Osteoblast (primary cell): ENCODE results near the gene TIE1. TPM values are rescaled to one million over a fixed set of nuclear protein-coding genes. Genes with fewer than 3 reads are reported as not detected.

Experiments
- DNase-seq: peaks from one replicate; pipeline ENCODE4 v3.0.0; 2011; ENCODE audit warnings: low spot score, mixed read lengths; ENCODE audit not compliant: insufficient read length; ENCODE audit errors: missing footprints
- H2AFZ ChIP-seq: 2 replicates; pipeline ENCODE4 v1.6.0; 2011; ENCODE audit warnings: mild to moderate bottlenecking, low read length
- H3K27ac ChIP-seq: 2 replicates; pipeline ENCODE4 v1.5.1; 2011; ENCODE audit warnings: mild to moderate bottlenecking, low read depth, low read length, moderate library complexity
- H3K27me3 ChIP-seq: 2 replicates; pipeline ENCODE4 v1.6.0; 2012; ENCODE audit warnings: mild to moderate bottlenecking, control low read depth, inconsistent platforms, low read length, moderate library complexity; ENCODE audit not compliant: insufficient read depth
- H3K36me3 ChIP-seq: 2 replicates; pipeline ENCODE4 v1.5.1; 2011; ENCODE audit warnings: mild to moderate bottlenecking, low read length, control low read depth, moderate library complexity; ENCODE audit not compliant: insufficient read depth
- H3K4me1 ChIP-seq: 2 replicates; pipeline ENCODE4 v1.5.1; 2011; ENCODE audit warnings: mild to moderate bottlenecking, low read length, control low read depth, moderate library complexity; ENCODE audit not compliant: insufficient read depth
- H3K4me2 ChIP-seq: 2 replicates; pipeline ENCODE4 v1.6.0; 2011; ENCODE audit warnings: mild to moderate bottlenecking, low read length; ENCODE audit not compliant: insufficient read depth
- H3K4me3 ChIP-seq: fragments of 200-600 bp; sonication (generic); 3 replicates; pipeline ENCODE4 v1.5.1; 2012; ENCODE audit warnings: mild to moderate bottlenecking, low read length, inconsistent platforms; ENCODE audit not compliant: insufficient read depth
- H3K79me2 ChIP-seq: 2 replicates; pipeline ENCODE4 v1.6.0; 2012; ENCODE audit warnings: mild to moderate bottlenecking, low read length, control low read depth, inconsistent platforms; ENCODE audit not compliant: insufficient read depth
- H3K9me3 ChIP-seq: 2 replicates; pipeline ENCODE4 v1.5.1; 2011; ENCODE audit warnings: low read depth, low read length, control low read depth
- H4K20me1 ChIP-seq: 2 replicates; pipeline ENCODE4 v1.6.0; 2012; ENCODE audit warnings: mild to moderate bottlenecking, low read length, control low read depth; ENCODE audit not compliant: insufficient read depth
- total RNA-seq: library from RNA; depleted of rRNA; stranded (reverse); fragments of >200 nt; gene quantifications from 2 replicates; pipeline ENCODE4 v1.2.3, GENCODE V29; 2012
- TF ChIP-seq, protein P1 (sequence below): IDR thresholded peaks from 2 replicates; pipeline ENCODE4 v1.5.1; 2011; ENCODE audit warnings: mild to moderate bottlenecking, low read depth, low read length, moderate library complexity; ENCODE audit errors: extremely low read depth

The TIE1 gene
- total RNA-seq: not detected in 2 replicates

- Histone ChIP-seq H3K9me3 (no peaks in the 10 kb centered on the region), H2AFZ (no peak within 1 kb of the TSS), H3K27me3 (no peaks in the 10 kb centered on the region), H3K79me2 (no peaks in the 10 kb centered on the region), H3K4me3 (no peak within 1 kb of the TSS), H3K27ac (no peak within 1 kb of the TSS), H4K20me1 (no peaks in the 10 kb centered on the region), H3K4me2 (no peak within 1 kb of the TSS), H3K4me1 (peaks cover 16% of the 10 kb centered on the region), H3K36me3 (no peaks in the 10 kb centered on the region)
- TF ChIP-seq, protein P1, sequence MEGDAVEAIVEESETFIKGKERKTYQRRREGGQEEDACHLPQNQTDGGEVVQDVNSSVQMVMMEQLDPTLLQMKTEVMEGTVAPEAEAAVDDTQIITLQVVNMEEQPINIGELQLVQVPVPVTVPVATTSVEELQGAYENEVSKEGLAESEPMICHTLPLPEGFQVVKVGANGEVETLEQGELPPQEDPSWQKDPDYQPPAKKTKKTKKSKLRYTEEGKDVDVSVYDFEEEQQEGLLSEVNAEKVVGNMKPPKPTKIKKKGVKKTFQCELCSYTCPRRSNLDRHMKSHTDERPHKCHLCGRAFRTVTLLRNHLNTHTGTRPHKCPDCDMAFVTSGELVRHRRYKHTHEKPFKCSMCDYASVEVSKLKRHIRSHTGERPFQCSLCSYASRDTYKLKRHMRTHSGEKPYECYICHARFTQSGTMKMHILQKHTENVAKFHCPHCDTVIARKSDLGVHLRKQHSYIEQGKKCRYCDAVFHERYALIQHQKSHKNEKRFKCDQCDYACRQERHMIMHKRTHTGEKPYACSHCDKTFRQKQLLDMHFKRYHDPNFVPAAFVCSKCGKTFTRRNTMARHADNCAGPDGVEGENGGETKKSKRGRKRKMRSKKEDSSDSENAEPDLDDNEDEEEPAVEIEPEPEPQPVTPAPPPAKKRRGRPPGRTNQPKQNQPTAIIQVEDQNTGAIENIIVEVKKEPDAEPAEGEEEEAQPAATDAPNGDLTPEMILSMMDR: no peak
- peak; percentile 49 for DNase-seq
These were observed at the start of gene TIE1 for GRCh38 chr1:43300378-43301094. TSS of gene TIE1 (plus strand) at chr1:43300982. CDS start at chr1:43301072, 90 bp downstream.

DNA sequence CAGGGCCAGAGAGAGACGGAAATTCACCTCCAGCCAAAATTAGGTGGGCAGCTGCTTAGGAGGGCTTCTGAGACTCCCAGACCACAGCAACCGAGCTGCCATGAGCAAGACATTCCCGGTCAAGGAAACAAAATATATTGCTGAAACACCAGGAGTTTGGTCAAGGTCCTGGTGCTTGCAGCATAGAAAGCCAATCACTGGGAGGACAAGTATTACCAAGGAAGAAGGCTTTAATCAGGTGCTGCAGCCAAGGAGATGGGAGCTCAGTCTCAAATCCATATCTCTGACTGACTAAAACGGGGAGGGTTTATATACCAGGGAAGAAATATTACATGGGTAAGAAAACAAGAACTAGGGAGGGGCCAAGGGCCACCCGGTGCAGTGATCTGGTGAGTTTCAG, 49.8 kb upstream of the TIE1 start:
- no peak for DNase-seq
- H3K4me3 ChIP-seq: no peak overlapping the region
- no peaks in the 10 kb centered on the region for H3K9me3 ChIP-seq
- H3K36me3 ChIP-seq: no peaks in the 10 kb centered on the region
- H3K27me3 ChIP-seq: peaks cover 24% of the 10 kb centered on the region
- H2AFZ ChIP-seq: no peak overlapping the region
- no peaks in the 10 kb centered on the region for H4K20me1 ChIP-seq
- H3K79me2 ChIP-seq: no peaks in the 10 kb centered on the region
- no peaks in the 10 kb centered on the region for H3K4me1 ChIP-seq
- TF ChIP-seq, protein P1: no peak
- H3K27ac ChIP-seq: no peak overlapping the region
- no peak overlapping the region for H3K4me2 ChIP-seq

DNA sequence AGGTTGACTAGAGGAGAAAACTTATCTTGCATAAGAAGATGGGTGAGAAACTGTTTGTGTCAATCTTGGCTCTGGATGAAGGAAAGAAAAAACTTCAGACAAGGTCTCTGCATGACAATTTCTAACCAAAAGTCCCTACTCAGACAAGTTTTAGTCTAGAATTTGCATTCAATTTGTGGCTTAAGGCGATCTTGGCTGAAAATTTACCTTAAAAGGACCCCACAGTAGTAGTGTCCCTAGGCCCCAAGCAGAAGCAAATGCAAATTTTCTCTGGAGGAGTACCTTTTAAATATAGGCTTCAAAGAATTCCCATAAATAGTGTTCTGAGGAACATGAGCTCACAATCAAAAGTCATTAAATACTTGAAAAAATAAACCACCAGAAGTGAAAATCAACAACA, 48.6 kb upstream of the TIE1 start:
- Histone ChIP-seq H4K20me1 (no peaks in the 10 kb centered on the region), H3K36me3 (no peaks in the 10 kb centered on the region), H3K4me1 (no peaks in the 10 kb centered on the region), H2AFZ (no peak overlapping the region), H3K27ac (no peak overlapping the region), H3K4me2 (no peak overlapping the region), H3K9me3 (no peaks in the 10 kb centered on the region), H3K27me3 (peaks cover 24% of the 10 kb centered on the region), H3K4me3 (no peak overlapping the region), H3K79me2 (no peaks in the 10 kb centered on the region)
- DNase-seq: no peak
- TF ChIP-seq, protein P1: no peak

DNA sequence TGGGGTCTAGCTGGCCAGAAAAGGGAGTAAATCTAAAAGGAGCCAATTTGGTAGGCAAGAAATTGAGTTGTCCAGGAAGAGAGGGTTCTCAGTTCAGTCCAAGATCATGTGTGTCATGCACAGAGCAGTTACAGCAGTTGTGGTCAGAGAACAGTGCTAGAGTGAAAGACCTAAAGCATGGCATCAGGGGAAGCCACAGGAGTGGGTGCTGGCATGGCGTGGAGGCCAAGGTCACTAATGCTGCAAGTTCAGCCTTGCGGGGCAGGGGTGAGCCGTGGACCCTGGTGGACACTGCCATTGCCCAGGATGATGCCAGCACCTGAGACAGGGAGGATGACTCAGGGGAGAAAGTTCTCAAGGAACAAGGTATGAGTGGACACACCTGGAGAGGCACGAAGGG, 47.6 kb upstream of the TIE1 start:
- Histone ChIP-seq H3K4me1 (no peaks in the 10 kb centered on the region), H2AFZ (no peak overlapping the region), H3K9me3 (no peaks in the 10 kb centered on the region), H3K27ac (no peak overlapping the region), H3K79me2 (no peaks in the 10 kb centered on the region), H3K36me3 (no peaks in the 10 kb centered on the region), H3K4me2 (no peak overlapping the region), H3K4me3 (no peak overlapping the region), H3K27me3 (peaks cover 24% of the 10 kb centered on the region), H4K20me1 (no peaks in the 10 kb centered on the region)
- TF ChIP-seq, protein P1: no peak
- DNase-seq: no peak
